ENCODE results near the gene ALDH1B1.

The ALDH1B1 gene

GRCh38 chr9:38434853-38435252, 42.4 kb downstream of the ALDH1B1 start:
- no peak overlapping the region for H2AFZ ChIP-seq (ENCODE audit: low read length)
- H3K36me3 ChIP-seq (ENCODE audit: insufficient read depth, low read length), result no peaks in the 10 kb centered on the region
- no peaks in the 10 kb centered on the region for H3K79me2 ChIP-seq (ENCODE audit: insufficient read depth, low read length)
- H3K9ac ChIP-seq (ENCODE audit: low read depth, low read length, poor library complexity, severe bottlenecking), result no peak overlapping the region
- H3K4me1 ChIP-seq (ENCODE audit: insufficient read depth, low read length, poor library complexity, severe bottlenecking), result peaks cover 29% of the 10 kb centered on the region
- H3K9me2 ChIP-seq (replicated peaks; ENCODE audit: low read depth, low read length), result no peaks in the 10 kb centered on the region
- no peak overlapping the region for H3K4me2 ChIP-seq (ENCODE audit: low read depth, low read length, poor library complexity, severe bottlenecking)
- no peak for TF ChIP-seq CTCF (conservative IDR thresholded peaks at IDR 0.05; ENCODE audit: low read length)
- no peak for TF ChIP-seq EZH2phosphoT487 (IDR thresholded peaks at IDR 0.05; ENCODE audit: borderline replicate concordance)
- H3K9me3 ChIP-seq (ENCODE audit: insufficient read depth, low read depth, low read length), result no peaks in the 10 kb centered on the region
- H3F3A ChIP-seq (ENCODE audit: low read depth), result no peaks in the 10 kb centered on the region
- H4K20me1 ChIP-seq (ENCODE audit: insufficient read depth, low read length, poor library complexity, severe bottlenecking), result no peaks in the 10 kb centered on the region
- no peaks in the 10 kb centered on the region for H3K27me3 ChIP-seq (ENCODE audit: insufficient read depth, low read length, poor library complexity, severe bottlenecking)
- no peak overlapping the region for H3K4me3 ChIP-seq (ENCODE audit: low read length, poor library complexity, severe bottlenecking)

DNA sequence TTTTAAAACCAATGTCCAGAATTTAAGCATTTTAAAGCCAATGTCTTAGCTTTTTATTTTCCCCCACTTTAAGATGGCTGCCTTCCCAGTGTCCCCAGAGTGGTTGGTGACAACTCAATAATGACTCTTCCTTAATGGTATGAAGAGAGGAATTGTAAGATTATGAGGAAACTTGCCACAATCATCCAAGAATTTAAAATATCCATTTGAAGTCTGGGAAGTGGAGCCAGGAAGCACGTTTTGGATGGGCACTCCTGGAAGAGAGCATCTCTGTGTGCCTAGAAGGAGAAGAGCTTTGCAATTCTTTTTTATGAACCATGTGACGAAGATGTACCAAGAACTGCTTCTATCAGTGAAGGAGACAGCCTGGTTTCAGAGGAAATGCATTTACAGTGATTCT, 43.0 kb downstream of the ALDH1B1 start:
- Histone ChIP-seq H3K4me3 (ENCODE audit: low read length, poor library complexity, severe bottlenecking) (no peak overlapping the region), H3K9me3 (ENCODE audit: insufficient read depth, low read depth, low read length) (no peaks in the 10 kb centered on the region), H2AFZ (ENCODE audit: low read length) (no peak overlapping the region), H3F3A (ENCODE audit: low read depth) (no peaks in the 10 kb centered on the region), H3K27me3 (ENCODE audit: insufficient read depth, low read length, poor library complexity, severe bottlenecking) (no peaks in the 10 kb centered on the region), H4K20me1 (ENCODE audit: insufficient read depth, low read length, poor library complexity, severe bottlenecking) (no peaks in the 10 kb centered on the region), H3K36me3 (ENCODE audit: insufficient read depth, low read length) (no peaks in the 10 kb centered on the region), H3K9me2 (replicated peaks; ENCODE audit: low read depth, low read length) (no peaks in the 10 kb centered on the region), H3K4me1 (ENCODE audit: insufficient read depth, low read length, poor library complexity, severe bottlenecking) (peaks cover 22% of the 10 kb centered on the region), H3K79me2 (ENCODE audit: insufficient read depth, low read length) (no peaks in the 10 kb centered on the region), H3K4me2 (ENCODE audit: low read depth, low read length, poor library complexity, severe bottlenecking) (no peak overlapping the region), H3K9ac (ENCODE audit: low read depth, low read length, poor library complexity, severe bottlenecking) (no peak overlapping the region)
- TF ChIP-seq CTCF (conservative IDR thresholded peaks at IDR 0.05; ENCODE audit: low read length) (no peak), EZH2phosphoT487 (IDR thresholded peaks at IDR 0.05; ENCODE audit: borderline replicate concordance) (no peak)

DNA sequence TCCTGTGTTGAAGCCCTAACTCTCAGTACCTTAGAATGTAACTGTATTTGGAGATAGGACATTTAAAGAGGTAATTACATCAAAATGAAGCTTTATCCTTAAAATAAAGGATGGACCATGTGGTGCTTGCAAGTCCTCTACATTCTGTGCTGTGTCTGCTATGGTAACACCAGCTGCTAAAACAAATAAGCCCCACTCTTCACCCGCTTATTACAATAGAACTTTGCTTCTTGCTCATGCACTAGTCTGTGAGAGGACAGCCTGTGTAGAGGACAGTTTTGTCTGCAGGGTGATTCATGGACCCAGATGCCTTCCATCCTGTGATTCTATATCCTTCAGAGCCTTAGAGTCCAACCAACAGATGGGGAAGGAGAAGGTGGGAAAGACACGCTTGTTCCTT, 44.2 kb downstream of the ALDH1B1 start:
- no peaks in the 10 kb centered on the region for H3K79me2 ChIP-seq (ENCODE audit: insufficient read depth, low read length)
- TF ChIP-seq EZH2phosphoT487 (IDR thresholded peaks at IDR 0.05; ENCODE audit: borderline replicate concordance), result no peak
- TF ChIP-seq CTCF (conservative IDR thresholded peaks at IDR 0.05; ENCODE audit: low read length), result no peak
- H3K4me1 ChIP-seq (ENCODE audit: insufficient read depth, low read length, poor library complexity, severe bottlenecking), result peaks cover 12% of the 10 kb centered on the region
- H3K27me3 ChIP-seq (ENCODE audit: insufficient read depth, low read length, poor library complexity, severe bottlenecking), result no peaks in the 10 kb centered on the region
- H3K9me3 ChIP-seq (ENCODE audit: insufficient read depth, low read depth, low read length), result no peaks in the 10 kb centered on the region
- no peak overlapping the region for H2AFZ ChIP-seq (ENCODE audit: low read length)
- no peaks in the 10 kb centered on the region for H3K9me2 ChIP-seq (replicated peaks; ENCODE audit: low read depth, low read length)
- no peaks in the 10 kb centered on the region for H4K20me1 ChIP-seq (ENCODE audit: insufficient read depth, low read length, poor library complexity, severe bottlenecking)
- no peaks in the 10 kb centered on the region for H3K36me3 ChIP-seq (ENCODE audit: insufficient read depth, low read length)
- no peak overlapping the region for H3K4me3 ChIP-seq (ENCODE audit: low read length, poor library complexity, severe bottlenecking)
- no peaks in the 10 kb centered on the region for H3F3A ChIP-seq (ENCODE audit: low read depth)
- no peak overlapping the region for H3K4me2 ChIP-seq (ENCODE audit: low read depth, low read length, poor library complexity, severe bottlenecking)
- no peak overlapping the region for H3K9ac ChIP-seq (ENCODE audit: low read depth, low read length, poor library complexity, severe bottlenecking)
